ENCODE results near the gene SSH2.
A peak's percentile ranks its signal among the peaks of the same experiment; 100 is the strongest.

Gene SSH2

GRCh38 chr17:29619251-29619650 is 310.8 kb downstream of the SSH2 start:
- no peak overlapping the region for H3K4me3 ChIP-seq (ENCODE audit: control insufficient read depth, low read depth, low read length)
- TF ChIP-seq CTCF (conservative IDR thresholded peaks at IDR 0.05; ENCODE audit: control insufficient read depth, insufficient read depth, low read depth, low read length) = peak; percentile 26
- peak; percentile 48 for DNase-seq (ENCODE audit: low read depth)

GRCh38 chr17:29618272-29619065 is 311.6 kb downstream of the SSH2 start:
- DNase-seq (ENCODE audit: low read depth) = no peak
- TF ChIP-seq CTCF (conservative IDR thresholded peaks at IDR 0.05; ENCODE audit: control insufficient read depth, insufficient read depth, low read depth, low read length) = no peak
- no peak overlapping the region for H3K4me3 ChIP-seq (ENCODE audit: control insufficient read depth, low read depth, low read length)

- peak; percentile 44 for TF ChIP-seq CTCF (conservative IDR thresholded peaks at IDR 0.05; ENCODE audit: control insufficient read depth, insufficient read depth, low read depth, low read length)
- H3K4me3 ChIP-seq (ENCODE audit: control insufficient read depth, low read depth, low read length) = peak overlapping the region; percentile 13
- DNase-seq (ENCODE audit: low read depth) = peak; percentile 77
Measured at GRCh38 chr17:29617481-29618271, 312.4 kb downstream of the SSH2 start.

DNA sequence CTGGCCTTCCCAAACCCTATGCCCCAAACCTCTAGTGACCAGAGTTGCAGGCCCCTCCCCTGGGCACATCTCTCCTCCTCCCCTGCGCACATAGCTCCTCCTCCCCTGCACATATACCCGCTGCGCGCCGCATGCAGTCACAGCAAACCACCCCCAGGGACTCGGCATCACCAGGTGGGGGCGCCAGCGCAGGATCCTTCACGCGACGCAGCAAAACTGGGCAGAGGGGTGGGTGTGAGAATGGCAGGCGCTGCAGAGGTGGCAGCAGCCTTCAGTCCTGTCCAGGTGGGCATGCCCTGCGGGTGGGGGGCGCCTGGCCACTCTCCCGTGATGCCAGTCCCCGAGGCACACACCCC is 312.9 kb downstream of the SSH2 start:
- DNase-seq (ENCODE audit: low read depth) = peak; percentile 70
- H3K4me3 ChIP-seq (ENCODE audit: control insufficient read depth, low read depth, low read length) = no peak overlapping the region
- TF ChIP-seq CTCF (conservative IDR thresholded peaks at IDR 0.05; ENCODE audit: control insufficient read depth, insufficient read depth, low read depth, low read length) = peak; percentile 56

DNA sequence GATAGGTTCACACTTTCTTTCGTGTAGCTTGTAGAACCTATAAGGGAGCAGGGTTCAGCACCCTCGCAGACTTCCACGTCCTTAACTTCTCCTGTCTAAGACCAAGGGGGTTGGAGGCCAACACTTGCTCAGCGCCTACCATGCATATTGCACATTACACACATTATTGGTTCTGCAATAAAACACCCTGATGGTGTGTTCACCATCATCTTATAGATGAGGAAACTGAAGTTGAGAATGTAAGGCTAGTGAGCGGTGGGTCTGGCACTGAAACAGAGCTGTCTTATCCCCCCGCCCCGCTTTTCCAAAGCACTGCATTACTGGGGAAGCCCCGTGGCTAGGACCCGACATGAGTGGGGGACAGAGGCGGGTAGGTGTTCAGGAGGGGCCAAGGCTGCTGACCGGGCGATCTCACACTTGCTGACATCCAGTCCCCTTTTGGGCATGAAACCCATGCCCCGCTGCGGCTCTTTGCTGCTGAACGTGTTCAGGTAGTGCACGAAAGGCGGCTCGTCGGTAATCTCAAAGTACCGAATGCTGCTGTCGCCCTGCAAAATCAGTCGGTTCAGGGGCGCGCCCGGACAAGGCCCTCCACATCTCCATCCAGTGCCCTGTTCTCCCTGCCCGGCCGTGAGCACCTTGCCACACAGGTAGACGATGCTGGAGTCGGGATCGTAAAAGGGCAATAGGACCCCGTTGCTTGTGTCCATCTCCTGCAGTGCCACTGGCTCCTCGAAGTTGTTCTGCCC is 313.6 kb downstream of the SSH2 start:
- no peak for DNase-seq (ENCODE audit: low read depth)
- TF ChIP-seq CTCF (conservative IDR thresholded peaks at IDR 0.05; ENCODE audit: control insufficient read depth, insufficient read depth, low read depth, low read length) = no peak
- peak overlapping the region; percentile 27 for H3K4me3 ChIP-seq (ENCODE audit: control insufficient read depth, low read depth, low read length)

DNA sequence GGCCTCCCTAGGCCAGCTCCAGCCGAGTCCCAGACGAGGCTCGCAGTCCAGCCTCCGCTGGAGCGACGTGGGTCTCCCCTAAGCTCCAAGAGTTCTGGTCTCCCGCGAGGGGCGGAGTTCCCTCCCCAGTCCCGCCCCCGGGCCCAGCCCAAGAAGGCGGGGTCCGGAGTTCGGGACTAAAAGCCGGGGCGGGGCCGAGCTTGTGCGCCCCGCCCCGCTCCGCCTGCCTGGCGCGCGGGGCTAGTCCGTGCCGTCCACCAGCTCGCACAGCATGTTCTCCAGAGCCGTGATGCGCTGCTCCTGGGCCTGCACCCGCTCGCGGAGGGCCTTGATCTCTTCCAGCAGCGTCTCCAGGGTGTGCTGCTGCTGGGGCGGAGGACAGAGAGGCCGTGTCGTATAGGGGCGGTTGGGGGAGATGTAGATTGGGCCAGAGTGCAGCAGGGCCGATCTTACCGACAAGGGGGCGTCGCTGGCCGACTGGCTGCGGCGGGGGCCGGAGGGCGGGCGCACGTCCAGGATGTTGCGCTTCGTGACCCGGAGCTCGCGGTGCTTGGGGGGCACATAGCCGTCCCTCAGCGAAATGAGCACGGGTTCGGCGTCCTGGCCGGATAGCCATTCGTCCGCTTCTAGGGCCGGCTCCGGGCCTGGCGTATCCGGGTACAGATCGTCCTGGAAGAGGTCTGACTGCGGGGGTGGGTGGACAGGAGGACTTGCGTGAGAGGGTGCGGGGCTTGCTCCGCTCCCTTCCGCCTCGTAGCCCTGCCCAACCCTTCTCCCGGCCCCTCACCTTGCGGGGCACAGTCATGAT is 314.3 kb downstream of the SSH2 start:
- peak overlapping the region; percentile 27 for H3K4me3 ChIP-seq (ENCODE audit: control insufficient read depth, low read depth, low read length)
- no peak for TF ChIP-seq CTCF (conservative IDR thresholded peaks at IDR 0.05; ENCODE audit: control insufficient read depth, insufficient read depth, low read depth, low read length)
- DNase-seq (ENCODE audit: low read depth) = peak; percentile 80
